Measurements from ENCODE around the gene KCNH5.

Gene KCNH5

GRCh38 chr14:62988967-62989366 lies 56.3 kb downstream of the KCNH5 start:
- no peak for DNase-seq (ENCODE audit: low spot score)

DNA sequence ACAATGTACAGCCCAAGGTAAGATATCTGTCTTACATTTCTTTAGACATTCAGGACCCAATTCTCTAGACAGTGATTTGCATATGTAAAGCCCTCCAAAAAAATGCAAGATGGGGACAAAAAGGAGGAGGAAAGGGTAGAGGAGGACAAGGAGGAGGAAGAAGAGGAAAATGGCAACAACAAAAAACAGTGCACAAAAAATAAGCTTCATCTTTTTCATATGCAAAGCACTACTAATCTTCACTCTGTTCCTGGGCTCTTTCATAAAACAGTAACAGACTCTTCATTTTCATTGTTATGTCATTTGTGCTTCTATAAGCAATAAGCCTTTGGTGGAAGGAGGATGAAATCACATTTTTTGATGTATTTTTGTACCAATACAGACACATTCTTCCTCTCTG lies 61.4 kb downstream of the KCNH5 start:
- DNase-seq (ENCODE audit: low spot score), result no peak

DNA sequence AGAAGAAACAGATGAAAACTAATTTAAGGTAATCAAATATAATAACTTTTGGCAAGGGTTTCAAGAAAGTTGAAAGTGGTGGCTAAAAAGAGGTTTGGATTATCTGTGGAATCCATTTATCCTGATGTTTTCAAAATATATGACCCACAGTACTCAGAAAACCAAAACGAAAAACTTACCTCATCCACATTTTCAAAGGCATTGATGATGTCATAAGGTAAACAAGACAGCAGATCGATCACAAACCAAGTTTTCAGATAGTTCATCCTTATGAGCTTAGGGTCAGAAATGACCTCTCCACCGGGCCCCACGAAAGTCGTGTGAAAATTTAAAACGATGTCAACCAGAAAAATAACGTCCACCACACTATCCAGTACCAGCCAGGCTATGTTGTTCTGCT lies 64.6 kb downstream of the KCNH5 start:
- DNase-seq (ENCODE audit: low spot score), result no peak

DNA sequence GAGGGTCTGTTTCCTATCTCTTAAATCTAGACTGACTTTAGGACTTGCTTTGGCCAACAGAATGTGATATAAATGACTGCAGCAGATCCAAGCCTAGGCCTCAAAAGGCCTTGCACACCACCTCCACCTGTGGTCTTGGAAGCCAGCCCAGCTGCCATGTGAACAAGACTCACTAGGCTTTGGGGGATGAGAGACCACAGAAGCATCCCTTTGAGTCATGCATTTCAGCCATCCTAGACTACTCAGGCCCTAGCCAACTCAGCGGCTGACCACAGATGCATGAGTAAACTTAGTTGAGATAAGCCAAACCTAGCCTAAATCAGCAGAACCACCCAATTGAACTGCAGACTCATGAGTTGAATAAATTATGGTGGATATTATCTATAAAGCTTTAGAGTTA lies 87.7 kb downstream of the KCNH5 start:
- DNase-seq (ENCODE audit: low spot score), result no peak

DNA sequence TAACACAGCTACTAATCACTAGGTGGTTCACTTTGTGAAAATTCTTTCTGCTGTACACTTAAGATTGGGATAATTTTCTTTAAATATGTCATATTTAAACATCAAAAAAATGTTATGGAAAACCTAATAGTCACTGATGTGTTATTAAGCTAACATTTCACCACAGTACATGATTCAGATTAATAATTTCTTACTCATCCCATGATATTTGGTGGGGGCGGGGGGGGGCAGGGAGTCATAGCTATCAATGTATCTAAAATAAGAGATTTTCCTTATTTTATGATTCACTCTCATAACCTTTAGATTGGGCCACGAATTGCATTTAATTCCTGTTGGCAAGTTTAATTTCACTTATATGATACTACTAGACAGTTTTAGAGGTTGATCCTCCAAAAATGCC lies 88.8 kb downstream of the KCNH5 start:
- no peak for DNase-seq (ENCODE audit: low spot score)

DNA sequence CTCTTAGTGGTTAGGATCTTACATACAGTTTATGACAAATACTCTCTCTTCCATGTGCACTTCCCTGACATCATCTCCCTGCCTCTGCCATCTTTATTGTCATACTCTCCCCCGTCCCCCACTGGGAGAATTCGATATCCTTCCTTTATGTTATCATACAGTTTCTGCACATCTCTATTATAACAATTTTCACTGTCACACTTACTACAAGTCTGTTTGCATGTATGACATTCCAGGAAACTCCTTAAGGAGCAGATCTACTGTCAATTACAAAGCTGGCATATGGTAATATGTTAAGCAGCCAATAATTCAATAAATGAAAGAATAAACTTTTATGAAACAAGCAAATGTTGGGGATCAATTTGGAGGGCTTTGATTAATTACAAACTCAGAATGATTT lies 91.1 kb downstream of the KCNH5 start:
- no peak for DNase-seq (ENCODE audit: low spot score)

- no peak for DNase-seq (ENCODE audit: low spot score)
These were observed 93.0 kb downstream of the KCNH5 start for GRCh38 chr14:62952226-62952625.

DNA sequence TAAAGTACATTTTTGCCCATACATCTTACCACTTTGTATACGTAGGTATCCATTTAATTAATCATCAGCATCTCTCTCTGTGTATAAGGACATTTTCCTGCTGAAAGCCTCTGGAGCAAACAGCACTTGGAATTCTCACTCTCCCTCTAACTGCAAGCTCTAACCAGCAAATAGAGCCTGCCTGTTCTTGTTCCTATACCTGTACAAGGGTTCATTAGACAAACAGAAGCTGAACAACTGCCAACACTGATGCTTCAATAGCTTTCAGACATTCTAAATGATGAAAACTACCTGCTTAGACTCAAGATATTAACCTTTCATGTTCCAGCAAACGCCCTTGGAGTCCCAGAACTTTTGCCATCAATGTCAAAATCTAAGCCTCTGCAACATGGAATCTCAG lies 98.0 kb downstream of the KCNH5 start:
- no peak for DNase-seq (ENCODE audit: low spot score)

DNA sequence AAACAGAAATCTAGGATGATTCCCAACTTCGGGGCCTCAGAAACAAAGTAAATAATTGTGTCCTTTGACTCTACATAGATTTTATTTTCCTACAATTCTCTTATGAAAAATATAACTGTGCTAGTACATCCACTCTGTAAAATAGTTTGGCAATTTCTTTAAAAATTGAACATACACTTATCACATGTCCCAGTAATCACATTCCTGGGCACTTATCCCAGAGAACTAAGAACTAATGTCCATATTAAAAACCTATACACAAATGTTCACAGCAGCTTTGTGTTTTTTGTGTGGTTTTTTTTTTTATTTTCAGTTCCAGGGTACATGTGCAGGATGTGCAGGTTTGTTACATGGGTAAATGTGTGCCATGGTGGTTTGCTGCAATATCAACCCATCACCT lies 99.0 kb downstream of the KCNH5 start:
- DNase-seq (ENCODE audit: low spot score), result no peak

- no peak for DNase-seq (ENCODE audit: low spot score)
These were observed 102.1 kb downstream of the KCNH5 start for GRCh38 chr14:62943202-62943601.

- DNase-seq (ENCODE audit: low spot score), result no peak
These were observed 105.3 kb downstream of the KCNH5 start for GRCh38 chr14:62939970-62940369.

- DNase-seq (ENCODE audit: low spot score), result no peak
These were observed 106.5 kb downstream of the KCNH5 start for GRCh38 chr14:62938778-62939177.

GRCh38 chr14:62934439-62934838 lies 110.8 kb downstream of the KCNH5 start:
- DNase-seq (ENCODE audit: low spot score), result no peak

DNA sequence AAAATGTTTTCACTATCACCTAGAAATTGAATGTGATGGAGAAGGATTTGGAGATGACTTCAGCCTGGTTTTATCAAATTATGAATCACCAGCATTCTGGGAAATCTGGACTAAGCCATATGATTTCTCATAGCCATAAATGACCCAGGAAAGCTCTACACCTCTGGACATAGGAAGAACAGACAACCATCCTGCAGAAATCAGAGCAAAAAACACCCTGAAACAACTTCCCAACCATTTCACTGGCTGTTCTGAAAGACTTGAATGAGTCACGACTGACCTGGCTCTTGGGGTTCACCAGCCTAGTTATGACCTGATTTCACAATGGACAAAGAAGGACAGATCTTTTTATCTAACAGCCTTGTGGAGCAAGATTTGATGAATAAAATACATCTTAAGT lies 123.8 kb downstream of the KCNH5 start:
- DNase-seq (ENCODE audit: low spot score), result no peak

DNA sequence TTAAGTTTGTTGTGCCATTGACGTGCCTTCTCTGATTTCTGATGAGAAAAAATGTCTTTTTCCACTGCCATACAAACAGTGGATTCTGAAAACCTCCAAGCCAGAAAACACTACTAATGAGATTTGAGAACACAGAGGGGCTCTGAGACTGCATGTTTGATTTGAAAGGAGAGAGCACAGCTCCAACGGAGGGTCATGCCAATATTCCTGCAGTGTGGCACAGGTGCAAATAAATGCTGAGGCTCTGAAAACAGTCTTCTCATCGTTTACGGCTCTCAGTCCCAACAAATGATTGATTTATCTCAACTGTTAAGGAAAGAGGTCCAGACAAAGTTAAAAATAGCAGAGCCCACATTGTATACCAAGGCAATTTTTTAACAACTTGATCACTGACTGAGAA lies 128.7 kb downstream of the KCNH5 start:
- DNase-seq (ENCODE audit: low spot score), result no peak

- DNase-seq (ENCODE audit: low spot score), result no peak
These were observed 130.4 kb downstream of the KCNH5 start for GRCh38 chr14:62914873-62915272.

GRCh38 chr14:62914025-62914424 lies 131.2 kb downstream of the KCNH5 start:
- no peak for DNase-seq (ENCODE audit: low spot score)

GRCh38 chr14:62908506-62908905 lies 136.8 kb downstream of the KCNH5 start:
- no peak for DNase-seq (ENCODE audit: low spot score)

- no peak for DNase-seq (ENCODE audit: low spot score)
These were observed 139.7 kb downstream of the KCNH5 start for GRCh38 chr14:62905566-62905965.

- no peak for DNase-seq (ENCODE audit: low spot score)
These were observed 147.5 kb downstream of the KCNH5 start for GRCh38 chr14:62897771-62898170.

GRCh38 chr14:62896932-62897456 lies 148.3 kb downstream of the KCNH5 start:
- DNase-seq (ENCODE audit: low spot score), result no peak

DNA sequence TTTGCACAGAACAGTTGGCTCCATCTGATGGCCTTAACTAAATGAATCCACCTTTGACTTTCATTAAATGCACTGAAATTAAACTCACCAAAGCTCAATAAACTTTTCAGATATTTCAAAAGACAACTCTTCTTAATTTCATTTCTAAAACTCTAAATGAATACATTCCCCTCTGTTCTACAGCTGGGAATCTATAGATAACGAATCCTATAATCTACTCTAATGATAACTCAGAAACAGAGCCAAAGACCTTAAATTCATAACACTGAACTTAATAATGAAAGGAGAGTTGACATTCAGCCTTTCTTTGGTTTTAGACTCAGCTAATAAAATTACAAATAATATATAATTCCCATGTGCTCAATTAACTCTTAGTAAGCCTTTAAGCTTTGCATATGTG lies 150.5 kb downstream of the KCNH5 start:
- DNase-seq (ENCODE audit: low spot score), result no peak

GRCh38 chr14:62889364-62889763 lies 155.9 kb downstream of the KCNH5 start:
- DNase-seq (ENCODE audit: low spot score), result no peak

GRCh38 chr14:62886461-62886860 lies 158.8 kb downstream of the KCNH5 start:
- DNase-seq (ENCODE audit: low spot score), result no peak

GRCh38 chr14:62885451-62885850 lies 159.8 kb downstream of the KCNH5 start:
- no peak for DNase-seq (ENCODE audit: low spot score)

Data from HuH-7 (cell line).